H1 (cell line): ENCODE results near the gene ACTC1. TPM values are rescaled to one million over a fixed set of nuclear protein-coding genes. Genes with fewer than 3 reads are reported as not detected.

Experiments
- CTCF ChIA-PET: fragments of 300-600 bp; sonication (Branson Sonifier 250); formaldehyde crosslinking; loops from one replicate; lab custom pipeline; 2021; ENCODE audit not compliant: partially characterized antibody; lab: Charles Lee
- POLR2A ChIA-PET: fragments of 300-600 bp; sonication (Branson Sonifier 250); formaldehyde crosslinking; loops from one replicate; lab custom pipeline; 2021; ENCODE audit warnings: inconsistent platforms; ENCODE audit not compliant: partially characterized antibody; lab: Charles Lee
- DNase-seq, 2 experiments: peaks; one replicate each; pipeline versions ENCODE4 v3.0.0 to v3.0.0-alpha.2; 2010 to 2022; ENCODE audit warnings: low spot score in 2 of 2, low read depth in 1 of 2, mixed read lengths in 1 of 2
- FAIRE-seq: peaks from 2 replicates; lab custom pipeline; 2011; peaks lifted over from hg19 to GRCh38; lab: Jason Lieb, UNC
- H2AFZ ChIP-seq: 2 replicates; pipeline ENCODE4 v1.8.1; 2012; ENCODE audit warnings: low read length, inconsistent platforms
- H2AK5ac ChIP-seq: 2 replicates; pipeline ENCODE4 v1.6.1; 2013; ENCODE audit warnings: low read depth, low read length
- H2BK120ac ChIP-seq: replicated peaks from 2 replicates; pipeline ENCODE3; 2013; ENCODE audit warnings: low read depth, low read length, inconsistent platforms
- H2BK12ac ChIP-seq: 2 replicates; pipeline ENCODE4 v1.6.1; 2013; ENCODE audit warnings: low read depth, low read length
- H2BK15ac ChIP-seq: 2 replicates; pipeline ENCODE4 v1.6.1; 2013; ENCODE audit warnings: low read length
- H2BK20ac ChIP-seq: 2 replicates; pipeline ENCODE4 v1.6.1; 2013; ENCODE audit warnings: low read length
- H2BK5ac ChIP-seq: 2 replicates; pipeline ENCODE4 v1.6.1; 2013; ENCODE audit warnings: low read depth, low read length
- H3K14ac ChIP-seq: 2 replicates; pipeline ENCODE4 v1.6.1; 2013; ENCODE audit warnings: inconsistent platforms; ENCODE audit not compliant: insufficient read length
- H3K18ac ChIP-seq: 2 replicates; pipeline ENCODE4 v1.6.1; 2013; ENCODE audit warnings: low read length; ENCODE audit errors: extremely low read depth
- H3K23ac ChIP-seq: 2 replicates; pipeline ENCODE4 v1.6.1; 2013; ENCODE audit warnings: inconsistent platforms; ENCODE audit not compliant: insufficient read length
- H3K23me2 ChIP-seq: 2 replicates; pipeline ENCODE4 v1.6.1; 2013; ENCODE audit warnings: low read depth, low read length
- H3K27ac ChIP-seq: 2 replicates; pipeline ENCODE4 v1.6.1; 2011; ENCODE audit warnings: low read depth, low read length, inconsistent platforms
- H3K27me3 ChIP-seq, 4 experiments: replicated peaks in 1 of 4; 1 replicate in 1 of 4; 2 replicates in 3 of 4; pipeline versions ENCODE4 v1.6.1 to v1.8.1; 2011 to 2013; ENCODE audit warnings: low read length in 3 of 4, mild to moderate bottlenecking in 3 of 4, inconsistent platforms in 2 of 4, mixed read lengths in 2 of 4, moderate library complexity in 1 of 4; ENCODE audit not compliant: control insufficient read depth in 3 of 4, insufficient read depth in 3 of 4; ENCODE audit errors: extremely low read depth in 1 of 4
- H3K36me3 ChIP-seq, 4 experiments: 2 replicates each; pipeline versions ENCODE4 v1.6.1 to v1.8.1; 2011 to 2013; ENCODE audit warnings: mild to moderate bottlenecking in 4 of 4, low read length in 3 of 4, moderate library complexity in 2 of 4, control low read depth in 1 of 4, inconsistent platforms in 1 of 4; ENCODE audit not compliant: insufficient read depth in 4 of 4, control insufficient read depth in 2 of 4
- H3K4ac ChIP-seq: replicated peaks from 2 replicates; pipeline ENCODE3; 2013; ENCODE audit warnings: low read length, low read depth, mixed read lengths, inconsistent platforms; ENCODE audit not compliant: insufficient read length
- H3K4me1 ChIP-seq, 4 experiments: replicated peaks in 1 of 4; 1 replicate in 1 of 4; 2 replicates in 3 of 4; pipeline versions ENCODE4 v1.6.1 to v1.8.1; 2011 to 2013; ENCODE audit warnings: low read length in 3 of 4, inconsistent platforms in 2 of 4, mixed read lengths in 1 of 4; ENCODE audit not compliant: insufficient read depth in 4 of 4, control insufficient read depth in 3 of 4
- H3K4me2 ChIP-seq, 2 experiments: 2 replicates each; pipeline versions ENCODE4 v1.6.1 to v1.8.1; 2011 to 2013; ENCODE audit warnings: low read depth in 2 of 2, low read length in 2 of 2, control low read depth in 1 of 2, inconsistent platforms in 1 of 2, mild to moderate bottlenecking in 1 of 2; ENCODE audit not compliant: insufficient read depth in 1 of 2
- H3K4me3 ChIP-seq, 4 experiments: fragments of 200-600, 300-600 bp in 1 of 4; sonication (generic), shearing (Covaris generic), sonication (Bioruptor Twin) in 1 of 4; 2 replicates each; pipeline versions ENCODE4 v1.5.1 to v1.8.1; 2011 to 2016; ENCODE audit warnings: low read length in 4 of 4, low read depth in 3 of 4, control low read depth in 2 of 4, inconsistent platforms in 2 of 4, mild to moderate bottlenecking in 2 of 4, mixed read lengths in 1 of 4, moderate library complexity in 1 of 4; ENCODE audit not compliant: insufficient read depth in 2 of 4; ENCODE audit errors: extremely low read depth in 1 of 4
- H3K56ac ChIP-seq: replicated peaks from 2 replicates; pipeline ENCODE3; 2013; ENCODE audit warnings: low read depth, mild to moderate bottlenecking, mixed read lengths, low read length, inconsistent platforms; ENCODE audit not compliant: insufficient read length
- H3K79me1 ChIP-seq: 2 replicates; pipeline ENCODE4 v1.6.1; 2013; ENCODE audit warnings: low read depth, low read length, control low read depth
- H3K79me2 ChIP-seq, 2 experiments: 2 replicates each; pipeline versions ENCODE4 v1.6.1 to v1.8.1; 2012 to 2013; ENCODE audit warnings: low read length in 2 of 2, mild to moderate bottlenecking in 2 of 2, inconsistent platforms in 1 of 2; ENCODE audit not compliant: insufficient read depth in 2 of 2, control insufficient read depth in 1 of 2
- H3K9ac ChIP-seq, 4 experiments: replicated peaks in 1 of 4; 1 replicate in 1 of 4; 2 replicates in 3 of 4; pipeline versions ENCODE4 v1.6.1 to v1.8.1; 2011 to 2013; ENCODE audit warnings: low read depth in 3 of 4, low read length in 3 of 4, control low read depth in 2 of 4, mild to moderate bottlenecking in 2 of 4, moderate library complexity in 2 of 4, inconsistent platforms in 1 of 4; ENCODE audit errors: extremely low read depth in 1 of 4
- H3K9me3 ChIP-seq, 2 experiments: 2 replicates each; pipeline versions ENCODE4 v1.6.1 to v1.8.1; 2012 to 2013; ENCODE audit warnings: mild to moderate bottlenecking in 2 of 2, moderate library complexity in 2 of 2, control low read depth in 1 of 2, inconsistent platforms in 1 of 2, low read depth in 1 of 2, low read length in 1 of 2, mixed read lengths in 1 of 2; ENCODE audit not compliant: insufficient read depth in 2 of 2
- H4K20me1 ChIP-seq, 2 experiments: replicated peaks in 1 of 2; 2 replicates each; pipeline versions ENCODE3 to v1.8.1; 2011 to 2013; ENCODE audit warnings: inconsistent platforms in 2 of 2, low read length in 2 of 2, mild to moderate bottlenecking in 1 of 2; ENCODE audit not compliant: insufficient read depth in 2 of 2, control insufficient read depth in 1 of 2
- H4K5ac ChIP-seq: 2 replicates; pipeline ENCODE4 v1.6.1; 2013; ENCODE audit warnings: low read length, low read depth, mixed read lengths, inconsistent platforms; ENCODE audit not compliant: insufficient read length
- H4K8ac ChIP-seq: 2 replicates; pipeline ENCODE4 v1.8.0; 2013; ENCODE audit warnings: mild to moderate bottlenecking, moderate library complexity, low read length, inconsistent platforms; ENCODE audit not compliant: insufficient read depth; ENCODE audit errors: extremely low read depth
- H4K91ac ChIP-seq: replicated peaks from 2 replicates; pipeline ENCODE3; 2013; ENCODE audit warnings: low read length, mixed read lengths, inconsistent platforms; ENCODE audit not compliant: insufficient read length
- ATF3 ChIP-seq: IDR thresholded peaks from 2 replicates; pipeline ENCODE4 v1.6.1; 2011; ENCODE audit warnings: low read depth, mild to moderate bottlenecking, low read length; ENCODE audit not compliant: insufficient read depth
- EGR1 ChIP-seq: IDR thresholded peaks from 2 replicates; pipeline ENCODE4 v1.6.1; 2011; ENCODE audit warnings: low read depth, low read length, borderline replicate concordance
- EP300 ChIP-seq, 2 experiments: IDR thresholded peaks; 1 replicate in 1 of 2; 2 replicates in 1 of 2; pipeline ENCODE4 v1.6.1; 2011 to 2012; ENCODE audit warnings: low read depth in 2 of 2, low read length in 2 of 2, mild to moderate bottlenecking in 2 of 2, borderline replicate concordance in 1 of 2, inconsistent platforms in 1 of 2, moderate library complexity in 1 of 2
- FOSL1 ChIP-seq: IDR thresholded peaks from 2 replicates; pipeline ENCODE4 v1.6.1; 2011; ENCODE audit warnings: mild to moderate bottlenecking, low read depth, low read length, moderate library complexity; ENCODE audit not compliant: insufficient read depth
- KDM5A ChIP-seq: fragments of 200-600 bp; IDR thresholded peaks from 2 replicates; pipeline ENCODE4 v1.7.1; 2012; ENCODE audit warnings: mild to moderate bottlenecking, low read length, inconsistent platforms, mixed read lengths
- MAFK ChIP-seq: IDR thresholded peaks from 2 replicates; pipeline ENCODE4 v1.6.1; 2012; ENCODE audit warnings: low read depth, mild to moderate bottlenecking, improper control_type of control experiment, low read length
- NANOG ChIP-seq: IDR thresholded peaks from 2 replicates; pipeline ENCODE4 v1.6.1; 2011; ENCODE audit warnings: low read length, low read depth, mild to moderate bottlenecking, inconsistent platforms; ENCODE audit not compliant: insufficient read depth, poor library complexity, severe bottlenecking
- RFX5 ChIP-seq: IDR thresholded peaks from 2 replicates; pipeline ENCODE4 v1.6.1; 2011; ENCODE audit warnings: low read depth, low read length, improper control_type of control experiment, borderline replicate concordance
- RXRA ChIP-seq: IDR thresholded peaks from 2 replicates; pipeline ENCODE4 v1.6.1; 2011; ENCODE audit warnings: low read depth, mild to moderate bottlenecking, low read length, moderate library complexity; ENCODE audit not compliant: insufficient read depth
- SAP30 ChIP-seq: fragments of 300-600 bp; sonication (generic); IDR thresholded peaks from 2 replicates; pipeline ENCODE4 v1.7.1; 2012; ENCODE audit warnings: low read length, moderate library complexity, mild to moderate bottlenecking, inconsistent platforms; ENCODE audit not compliant: insufficient read depth, insufficient replicate concordance
- SUZ12 ChIP-seq: fragments of 200-600 bp; sonication (generic); IDR thresholded peaks from 2 replicates; pipeline ENCODE4 v1.6.1; 2012; ENCODE audit warnings: mild to moderate bottlenecking, inconsistent platforms, low read length, moderate library complexity, mixed read lengths
- TEAD4 ChIP-seq: IDR thresholded peaks from 2 replicates; pipeline ENCODE4 v1.6.1; 2012; ENCODE audit warnings: low read depth, low read length, inconsistent platforms, mixed read lengths
- WGBS, 2 experiments: shearing (Covaris generic) in 1 of 2; methylation state at CpG; one replicate each; pipeline versions ENCODE4 v1.1.6 to v1.1.7; 2013 to 2015; ENCODE audit warnings: low lambda C conversion rate in 2 of 2, mixed read lengths in 2 of 2, inconsistent platforms in 1 of 2, low coverage in 1 of 2, missing lambda C conversion rate in 1 of 2; ENCODE audit not compliant: insufficient replicate concordance in 2 of 2, insufficient coverage in 1 of 2, insufficient read length in 1 of 2; ENCODE audit errors: extremely low coverage in 1 of 2, missing lambda C conversion rate in 1 of 2; 5-methylcytosine and 5-hydroxymethylcytosine counted together
- polyA plus RNA-seq, 7 experiments: library from polyadenylated mRNA; depleted of rRNA in 3 of 7; stranded (reverse) in 5 of 7; unstranded in 2 of 7; fragments of >200 nt in 5 of 7; fragments of 200-250 nt in 2 of 7; gene quantifications; 1 replicate in 5 of 7; 2 replicates in 1 of 7; 4 replicates in 1 of 7; pipeline versions ENCODE4 v1.2.1 to v1.2.3, GENCODE V29; 2011 to 2013; ENCODE audit warnings: missing spikeins in 2 of 7, mixed read lengths in 2 of 7
- total RNA-seq: library from RNA; stranded (reverse); fragmentation: NEBNext Ultra II Directional; extraction: Animal tissue kit (Norgen Biotek cat#: 25700); gene quantifications from 2 replicates; pipeline ENCODE4 v1.2.1, GENCODE V29; 2021

The ACTC1 gene
- total and polyA plus RNA-seq, 2 of the 8 experiments (the other 6 are each of a cell fraction or from before 2014, with no cell fraction given): 37.6 to 90.0 TPM

- no peak overlapping the region for H2BK12ac ChIP-seq
- no peak overlapping the region for H2BK5ac ChIP-seq
- no peak overlapping the region for H3K4me2 ChIP-seq
- DNase-seq: no peak
- H3K18ac ChIP-seq: no peak overlapping the region
- no peak overlapping the region for H2BK120ac ChIP-seq
- TF ChIP-seq RFX5: no peak
- TF ChIP-seq ATF3: no peak
- no peak for TF ChIP-seq SUZ12
- TF ChIP-seq EGR1: no peak
- no peak for TF ChIP-seq RXRA
- no peak for TF ChIP-seq TEAD4
- TF ChIP-seq SAP30: no peak
- no peak for TF ChIP-seq MAFK
- no peak for TF ChIP-seq KDM5A
- no peak for TF ChIP-seq NANOG
- TF ChIP-seq EP300 (IDR thresholded peaks at IDR 0.05; ENCODE audit: borderline replicate concordance in 1 of 2, low read depth in 2 of 2, low read length in 2 of 2): no peak
- no peak for TF ChIP-seq FOSL1
- no peak overlapping the region for H4K8ac ChIP-seq
- H2AK5ac ChIP-seq: no peak overlapping the region
- no peaks in the 10 kb centered on the region for H3K9me3 ChIP-seq
- peaks cover 0 to 6% (median 3%) of the 10 kb centered on the region in 4 experiments; a peak in 4 of 7 replicates for H3K4me1 ChIP-seq
- CTCF ChIA-PET: interaction anchor here (1.5 kb wide), 1 partner anchor 61 kb away, joined by 4 read pairs; no protein-coding TSS in a partner anchor
- no peak overlapping the region for H4K91ac ChIP-seq
- no peaks in the 10 kb centered on the region for H3K23me2 ChIP-seq
- no peak overlapping the region for H3K56ac ChIP-seq
- H2AFZ ChIP-seq: no peak overlapping the region
- no peak overlapping the region for H2BK20ac ChIP-seq
- H3K4me3 ChIP-seq: no peak overlapping the region
- 88% methylated on average over 2 of the region's 2 CpGs; no CpG with 5 or more reads in 1 of the 2 experiments for WGBS, 2 experiments
- H3K36me3 ChIP-seq: no peaks in the 10 kb centered on the region
- H3K14ac ChIP-seq: no peak overlapping the region
- H3K27ac ChIP-seq: no peak overlapping the region
- no peaks in the 10 kb centered on the region for H3K79me2 ChIP-seq
- no peaks in the 10 kb centered on the region for H3K27me3 ChIP-seq
- FAIRE-seq: no peak
- H4K5ac ChIP-seq: no peak overlapping the region
- no peak overlapping the region for H3K23ac ChIP-seq
- no peak overlapping the region for H2BK15ac ChIP-seq
- POLR2A ChIA-PET: no interaction called here
- H3K79me1 ChIP-seq: no peaks in the 10 kb centered on the region
- no peak overlapping the region for H3K4ac ChIP-seq
- H3K9ac ChIP-seq: no peak overlapping the region
- H4K20me1 ChIP-seq: no peaks in the 10 kb centered on the region
These were observed 25.6 kb downstream of the ACTC1 start for GRCh38 chr15:34769711-34770110.
